ENCODE measurements around the gene CENATAC.
A peak's percentile ranks its signal among the peaks of the same experiment; 100 is the strongest.
"Not testable (repeated sequence)": the region's sequence is repeated elsewhere in the genome, so short reads cannot be mapped to it uniquely, and the experiment has no call there.

Gene CENATAC

GRCh38 chr11:118997627-118998387 is at the start of gene CENATAC:
Gene CENATAC, plus strand, starts transcription at chr11:118998138. Its CDS starts 60 bp downstream, at chr11:118998198.
- DNase-seq, result peak; percentile 85 to 94

- DNase-seq, result peak; percentile 67 to 78
These were observed 44.7 kb upstream of the CENATAC start for GRCh38 chr11:118953265-118953664.

GRCh38 chr11:118953976-118954375 is 44.0 kb upstream of the CENATAC start:
- DNase-seq, result not testable (repeated sequence)

GRCh38 chr11:118956094-118956846 is 41.7 kb upstream of the CENATAC start, which contains the start of gene UPK2:
Gene UPK2, plus strand, starts transcription at chr11:118956298. Its CDS starts 53 bp downstream, at chr11:118956351.
- peak; percentile 34 to 65 for DNase-seq

GRCh38 chr11:118956847-118957469 is 41.0 kb upstream of the CENATAC start:
- DNase-seq, result no peak

- no peak for DNase-seq
These were observed 40.4 kb upstream of the CENATAC start for GRCh38 chr11:118957549-118957948.

GRCh38 chr11:118957968-118958367 is 40.0 kb upstream of the CENATAC start:
- no peak for DNase-seq

- no peak for DNase-seq
These were observed 39.4 kb upstream of the CENATAC start for GRCh38 chr11:118958577-118958976.

GRCh38 chr11:118961189-118961588 is 36.7 kb upstream of the CENATAC start:
- no peak for DNase-seq

- no peak for DNase-seq
These were observed 36.3 kb upstream of the CENATAC start for GRCh38 chr11:118961591-118961990.

GRCh38 chr11:118969508-118969907 is 28.4 kb upstream of the CENATAC start:
- not testable (repeated sequence) for DNase-seq

- no peak for DNase-seq
These were observed 26.3 kb upstream of the CENATAC start, which contains the start of gene FOXR1 for GRCh38 chr11:118971646-118972045. Gene FOXR1, plus strand, starts transcription at chr11:118971761. Its CDS starts 171 bp downstream, at chr11:118971932.

- no peak for DNase-seq
These were observed 24.0 kb upstream of the CENATAC start for GRCh38 chr11:118973985-118974384.

- no peak for DNase-seq
These were observed 21.9 kb upstream of the CENATAC start for GRCh38 chr11:118975771-118976709.

GRCh38 chr11:118979434-118979833 is 18.5 kb upstream of the CENATAC start:
- DNase-seq, result no peak

GRCh38 chr11:118980191-118980881 is 17.6 kb upstream of the CENATAC start:
- DNase-seq, result no peak

GRCh38 chr11:118984337-118984736 is 13.6 kb upstream of the CENATAC start:
- DNase-seq, result not testable (repeated sequence)

- DNase-seq, result no peak
These were observed 13.1 kb upstream of the CENATAC start for GRCh38 chr11:118984825-118985224.

- no peak for DNase-seq
These were observed 9.7 kb upstream of the CENATAC start for GRCh38 chr11:118988280-118988679.

- not testable (repeated sequence) for DNase-seq
These were observed 6.4 kb upstream of the CENATAC start for GRCh38 chr11:118991486-118992038.
